ENCODE results near the gene ABCB8.

- TF ChIP-seq RXRA (IDR thresholded peaks at IDR 0.05; ENCODE audit: borderline replicate concordance, low read depth) = no peak
- no peak for TF ChIP-seq RCOR1 (IDR thresholded peaks at IDR 0.05; ENCODE audit: low read length)
- no peak for TF ChIP-seq SIN3A (IDR thresholded peaks at IDR 0.05; ENCODE audit: borderline replicate concordance, low read depth, low read length)
- TF ChIP-seq, protein P1, sequence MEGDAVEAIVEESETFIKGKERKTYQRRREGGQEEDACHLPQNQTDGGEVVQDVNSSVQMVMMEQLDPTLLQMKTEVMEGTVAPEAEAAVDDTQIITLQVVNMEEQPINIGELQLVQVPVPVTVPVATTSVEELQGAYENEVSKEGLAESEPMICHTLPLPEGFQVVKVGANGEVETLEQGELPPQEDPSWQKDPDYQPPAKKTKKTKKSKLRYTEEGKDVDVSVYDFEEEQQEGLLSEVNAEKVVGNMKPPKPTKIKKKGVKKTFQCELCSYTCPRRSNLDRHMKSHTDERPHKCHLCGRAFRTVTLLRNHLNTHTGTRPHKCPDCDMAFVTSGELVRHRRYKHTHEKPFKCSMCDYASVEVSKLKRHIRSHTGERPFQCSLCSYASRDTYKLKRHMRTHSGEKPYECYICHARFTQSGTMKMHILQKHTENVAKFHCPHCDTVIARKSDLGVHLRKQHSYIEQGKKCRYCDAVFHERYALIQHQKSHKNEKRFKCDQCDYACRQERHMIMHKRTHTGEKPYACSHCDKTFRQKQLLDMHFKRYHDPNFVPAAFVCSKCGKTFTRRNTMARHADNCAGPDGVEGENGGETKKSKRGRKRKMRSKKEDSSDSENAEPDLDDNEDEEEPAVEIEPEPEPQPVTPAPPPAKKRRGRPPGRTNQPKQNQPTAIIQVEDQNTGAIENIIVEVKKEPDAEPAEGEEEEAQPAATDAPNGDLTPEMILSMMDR (IDR thresholded peaks at IDR 0.05) = no peak
- TF ChIP-seq TAF1 (IDR thresholded peaks at IDR 0.05; ENCODE audit: borderline replicate concordance, low read depth, low read length) = no peak
- TF ChIP-seq JUND (IDR thresholded peaks at IDR 0.05) = no peak
Observed at GRCh38 chr7:151070574-151070960, 42.3 kb downstream of the ABCB8 start.

Data from SK-N-SH (cell line).